Measurements from ENCODE around the gene AMN.

Gene AMN

DNA sequence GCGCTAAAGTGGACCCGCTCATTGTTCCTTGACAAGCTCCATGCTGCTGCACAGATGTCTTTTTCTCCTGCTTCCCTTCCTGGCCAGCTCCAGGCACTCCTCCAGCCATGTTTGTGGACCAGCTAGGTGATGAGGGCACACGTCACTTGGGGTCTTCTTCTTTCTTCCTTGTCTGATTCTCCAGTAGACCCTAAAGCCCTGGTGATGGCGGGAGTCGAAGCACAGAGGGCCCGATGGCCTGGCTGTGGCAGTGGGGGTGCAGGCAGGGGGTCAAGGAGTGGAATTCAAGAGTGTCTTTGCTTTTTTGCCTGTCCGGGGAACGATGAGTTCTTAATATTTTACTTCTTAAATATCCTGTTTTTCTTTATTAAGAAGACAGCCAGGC is 23.0 kb upstream of the AMN start:
- no peak for DNase-seq

DNA sequence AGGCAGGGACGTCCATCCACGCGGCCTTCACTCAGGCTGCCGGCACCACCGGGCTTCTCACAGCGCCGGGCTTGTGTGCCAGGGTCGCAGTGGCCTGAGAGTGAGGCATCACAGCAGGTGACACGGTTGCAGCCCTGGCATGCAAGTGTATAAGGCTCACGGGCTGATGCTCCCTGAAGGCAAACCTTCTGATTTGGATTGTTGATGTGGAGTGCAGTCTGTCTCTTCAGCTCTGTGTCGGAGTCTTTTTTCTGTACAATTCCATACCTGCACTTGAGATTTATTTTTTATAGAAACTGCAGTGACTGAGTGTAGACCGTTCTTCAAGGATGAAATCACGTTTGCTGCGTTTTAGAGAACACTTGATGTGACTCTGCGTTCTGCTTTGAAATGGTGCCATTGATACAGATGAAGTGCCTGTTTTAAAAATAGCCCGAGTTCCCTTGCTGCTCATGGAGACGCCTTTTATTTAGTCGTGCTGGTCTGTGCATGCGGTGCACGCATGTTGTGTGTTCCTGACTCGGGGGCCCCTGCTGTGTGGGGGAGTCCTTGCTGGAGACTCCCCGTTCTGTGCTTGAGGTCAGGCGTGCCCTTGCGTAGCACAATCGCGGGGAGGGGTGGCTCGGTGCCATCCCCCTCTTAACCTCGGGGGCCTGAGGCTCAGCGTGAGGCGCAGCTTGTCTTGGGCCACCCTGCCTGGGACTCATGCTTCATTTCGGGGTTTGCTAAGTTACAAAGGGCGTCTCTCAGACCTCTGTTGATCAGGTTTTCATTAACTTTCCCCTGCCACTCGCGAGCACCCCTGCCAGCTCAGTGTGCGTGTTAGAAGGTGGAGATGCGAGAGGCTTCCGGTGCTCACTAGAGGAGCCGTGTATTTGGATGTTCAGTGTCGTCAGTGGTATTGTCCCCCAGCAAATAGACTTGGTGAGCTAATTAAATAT is 21.6 kb upstream of the AMN start:
- no peak for DNase-seq

DNA sequence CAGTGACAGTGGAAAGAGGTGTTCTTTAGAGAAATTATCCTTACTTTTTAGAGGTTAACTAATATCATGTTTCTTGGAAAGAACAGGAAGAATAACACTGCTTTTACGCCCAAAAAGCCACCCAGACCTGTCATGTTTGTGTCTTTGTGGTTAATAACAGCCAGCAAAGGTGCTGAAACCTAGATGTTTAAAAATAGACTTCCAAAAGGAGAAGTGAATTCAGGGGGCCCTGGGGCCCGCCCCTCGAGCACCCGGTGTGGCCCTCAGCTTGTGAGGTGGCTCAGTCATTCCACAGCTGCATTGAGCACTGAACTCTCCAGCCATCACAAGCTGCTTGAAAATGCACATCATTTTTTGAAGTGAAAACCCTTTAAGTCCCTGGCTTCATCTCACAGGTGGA is 20.8 kb upstream of the AMN start:
- no peak for DNase-seq

DNA sequence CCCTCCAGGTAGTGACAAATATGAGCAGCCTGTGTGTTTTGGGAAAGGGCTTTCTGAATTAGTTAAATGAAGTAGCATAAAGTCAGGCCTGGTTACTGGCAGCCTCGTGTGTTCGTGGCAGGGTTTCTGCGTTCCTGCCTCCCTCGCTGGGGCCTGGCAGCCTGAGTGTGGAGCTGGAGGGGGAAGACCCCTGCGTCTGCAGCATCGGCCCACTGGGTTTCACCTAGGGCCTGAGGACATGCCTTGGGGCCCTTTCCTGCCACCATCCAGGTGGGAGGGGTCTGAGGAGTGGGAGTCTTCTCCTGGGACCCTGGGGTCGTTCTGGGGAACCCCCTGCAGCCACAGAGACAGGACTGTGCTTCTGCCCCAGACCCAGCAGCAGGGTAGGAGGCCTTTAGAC is 20.4 kb upstream of the AMN start:
- DNase-seq, result no peak

DNA sequence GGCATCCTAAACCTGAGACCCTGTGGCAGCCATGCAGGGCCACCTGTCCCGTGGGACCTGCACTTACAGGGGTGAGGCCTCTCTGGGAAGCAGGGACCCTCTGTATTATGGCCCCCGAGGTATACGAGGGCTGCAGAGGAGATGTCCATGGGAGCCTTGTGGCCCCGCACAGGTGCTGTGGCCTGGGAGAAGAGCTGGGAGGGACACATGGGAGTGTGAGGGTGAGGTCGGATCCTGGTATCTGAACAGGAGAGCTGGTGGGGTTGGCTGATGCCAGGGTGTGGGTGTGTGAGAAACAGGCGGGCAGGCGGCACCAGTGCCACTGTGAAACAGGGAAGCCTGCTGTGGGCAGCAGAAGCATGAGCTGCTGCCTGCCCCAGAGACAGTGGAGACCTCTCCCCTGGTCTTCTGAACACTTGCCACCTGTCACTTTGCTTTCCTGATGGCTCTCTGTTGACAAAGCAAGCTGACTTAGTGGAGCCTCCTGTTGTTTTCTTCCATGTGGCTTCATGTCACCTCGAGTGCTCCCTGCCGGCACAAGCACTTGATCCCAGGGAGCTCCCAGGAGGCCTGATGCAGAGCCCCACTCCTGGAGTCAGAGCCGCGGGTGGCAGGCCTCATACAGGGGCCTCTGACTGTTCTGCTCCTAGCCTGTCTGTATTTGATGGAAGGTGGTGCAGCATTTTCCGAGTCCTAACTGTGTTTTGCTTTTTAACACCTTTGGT is 19.8 kb upstream of the AMN start:
- DNase-seq, result no peak

DNA sequence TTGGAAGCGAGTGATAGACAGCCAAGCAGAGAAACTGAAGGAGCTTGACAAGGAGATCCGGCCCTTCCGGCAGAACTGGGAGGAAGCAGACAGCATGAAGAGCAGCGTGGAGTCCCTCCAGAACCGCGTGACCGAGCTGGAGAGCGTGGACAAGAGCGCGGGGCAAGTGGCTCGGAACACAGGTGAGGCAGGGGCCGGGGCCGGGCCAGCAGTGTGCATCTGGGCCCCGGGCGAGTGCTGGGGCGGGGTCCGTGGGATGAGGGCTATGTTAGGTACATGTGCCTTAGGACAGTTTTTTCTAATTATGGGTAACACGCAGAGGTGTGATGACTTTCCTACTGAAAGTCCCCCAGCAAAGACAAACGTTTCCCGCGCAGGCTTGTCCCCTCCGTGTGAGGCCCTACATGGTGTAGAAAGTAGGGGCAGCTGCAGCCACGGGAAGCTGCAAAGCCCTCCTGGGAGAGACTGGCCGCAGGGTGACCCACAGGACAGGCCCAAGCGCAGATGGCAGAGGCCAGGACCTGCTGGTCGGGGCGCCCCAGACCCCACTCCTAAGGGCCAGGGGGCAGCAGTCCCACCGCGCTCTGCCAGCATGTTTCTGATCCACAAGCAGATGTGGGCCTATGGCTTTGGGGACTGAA is 19.1 kb upstream of the AMN start:
- no peak for DNase-seq

DNA sequence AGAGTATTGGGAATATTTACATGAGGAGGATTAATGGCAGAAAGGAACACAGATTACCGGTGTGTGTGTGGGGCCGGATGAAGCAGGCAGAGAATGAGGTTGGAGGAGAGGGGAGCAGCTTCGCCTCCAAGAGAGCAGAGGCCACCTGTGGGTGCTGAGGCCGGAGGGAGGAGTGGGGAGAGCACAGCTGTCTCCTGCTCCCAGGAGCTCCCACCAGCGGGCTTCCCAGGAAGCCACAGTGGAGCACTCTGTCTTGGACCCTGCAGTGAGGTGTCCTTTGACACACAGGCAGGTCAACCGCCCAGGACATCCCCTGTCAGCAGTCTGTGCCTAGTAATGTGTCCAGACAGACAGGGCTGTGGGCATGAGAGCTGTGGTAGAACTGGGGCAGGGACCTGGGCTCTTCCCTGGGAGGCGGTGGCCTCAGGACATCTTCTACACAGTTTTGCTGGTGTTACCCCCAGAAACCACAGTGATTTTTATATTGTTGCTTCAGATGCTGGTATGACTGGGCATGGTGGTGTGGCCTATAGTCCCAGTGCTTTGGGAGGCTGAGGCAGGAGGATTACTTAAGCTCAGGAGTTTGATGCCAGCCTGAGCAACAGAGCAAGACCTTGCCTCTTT is 18.5 kb upstream of the AMN start:
- DNase-seq, result no peak

DNA sequence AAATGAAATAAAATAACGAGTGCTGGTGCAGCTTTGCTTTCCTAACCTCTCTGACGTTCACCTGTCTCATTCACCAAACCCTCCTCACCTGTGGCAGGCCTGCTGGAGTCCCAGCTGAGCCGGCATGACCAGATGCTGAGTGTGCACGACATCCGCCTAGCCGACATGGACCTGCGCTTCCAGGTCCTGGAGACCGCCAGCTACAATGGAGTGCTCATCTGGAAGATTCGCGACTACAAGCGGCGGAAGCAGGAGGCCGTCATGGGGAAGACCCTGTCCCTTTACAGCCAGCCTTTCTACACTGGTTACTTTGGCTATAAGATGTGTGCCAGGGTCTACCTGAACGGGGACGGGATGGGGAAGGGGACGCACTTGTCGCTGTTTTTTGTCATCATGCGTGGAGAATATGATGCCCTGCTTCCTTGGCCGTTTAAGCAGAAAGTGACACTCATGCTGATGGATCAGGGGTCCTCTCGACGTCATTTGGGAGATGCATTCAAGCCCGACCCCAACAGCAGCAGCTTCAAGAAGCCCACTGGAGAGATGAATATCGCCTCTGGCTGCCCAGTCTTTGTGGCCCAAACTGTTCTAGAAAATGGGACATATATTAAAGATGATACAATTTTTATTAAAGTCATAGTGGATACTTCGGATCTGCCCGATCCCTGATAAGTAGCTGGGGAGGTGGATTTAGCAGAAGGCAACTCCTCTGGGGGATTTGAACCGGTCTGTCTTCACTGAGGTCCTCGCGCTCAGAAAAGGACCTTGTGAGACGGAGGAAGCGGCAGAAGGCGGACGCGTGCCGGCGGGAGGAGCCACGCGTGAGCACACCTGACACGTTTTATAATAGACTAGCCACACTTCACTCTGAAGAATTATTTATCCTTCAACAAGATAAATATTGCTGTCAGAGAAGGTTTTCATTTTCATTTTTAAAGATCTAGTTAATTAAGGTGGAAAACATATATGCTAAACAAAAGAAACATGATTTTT is 17.1 kb upstream of the AMN start:
- DNase-seq, result no peak

DNA sequence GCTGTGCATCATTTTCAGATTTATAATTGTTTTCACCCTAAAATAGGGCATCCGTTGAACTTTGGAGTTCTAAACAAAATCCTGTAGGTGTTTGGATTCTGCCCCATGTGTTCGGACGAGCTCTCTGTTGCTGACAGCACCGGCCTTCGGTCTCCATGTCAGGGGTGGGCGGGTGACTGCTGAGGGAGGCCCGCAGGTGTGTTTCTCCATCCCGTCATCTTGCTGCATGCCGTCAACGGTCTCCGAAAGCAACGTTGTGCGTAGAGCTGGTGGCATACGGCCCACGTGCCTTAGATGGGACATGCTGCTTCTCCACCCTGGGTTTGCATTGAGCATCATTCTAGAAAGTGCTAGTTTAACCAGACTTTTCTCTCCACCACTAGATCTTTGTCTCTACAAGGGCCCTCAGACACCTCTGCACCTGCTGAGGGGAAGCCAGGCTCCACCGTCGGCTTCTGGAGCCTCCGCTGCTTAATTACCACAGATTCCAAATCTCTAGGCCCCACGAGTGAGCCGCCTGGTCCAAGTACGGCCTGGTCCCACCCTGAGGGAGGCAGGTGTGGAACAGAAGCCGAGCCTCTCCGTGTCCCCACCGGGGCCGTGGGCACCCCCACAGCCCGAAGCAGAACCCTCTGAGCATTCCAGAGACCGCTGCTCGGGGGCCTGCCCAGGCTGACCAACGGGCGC is 15.7 kb upstream of the AMN start:
- DNase-seq, result no peak

DNA sequence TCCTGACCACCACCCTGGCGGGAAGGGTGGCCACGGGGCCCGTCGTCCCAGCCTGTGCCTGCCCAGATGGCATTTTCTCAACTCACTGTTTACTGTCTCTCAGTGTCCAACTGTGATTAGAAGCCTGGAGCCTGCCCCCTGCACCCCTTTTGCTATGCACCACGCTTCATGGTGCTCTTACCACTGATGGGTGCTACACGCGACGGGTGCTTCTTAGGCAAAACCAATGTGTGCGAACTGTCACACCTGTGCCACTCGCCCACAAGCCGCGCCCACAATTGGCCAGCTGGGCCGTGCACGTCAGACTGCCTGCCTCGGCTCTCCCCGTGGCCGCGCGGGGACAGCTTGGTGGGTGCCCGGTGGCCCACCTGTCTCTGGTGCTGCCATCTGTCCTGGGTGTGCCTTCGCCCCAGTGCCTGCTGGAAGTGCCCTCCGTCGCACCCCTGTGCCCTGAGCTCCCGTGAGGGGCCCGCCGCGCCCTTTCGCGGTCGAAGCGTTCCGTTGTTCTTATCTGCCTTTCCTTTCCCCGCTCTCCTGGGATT is 15.1 kb upstream of the AMN start:
- DNase-seq, result no peak

DNA sequence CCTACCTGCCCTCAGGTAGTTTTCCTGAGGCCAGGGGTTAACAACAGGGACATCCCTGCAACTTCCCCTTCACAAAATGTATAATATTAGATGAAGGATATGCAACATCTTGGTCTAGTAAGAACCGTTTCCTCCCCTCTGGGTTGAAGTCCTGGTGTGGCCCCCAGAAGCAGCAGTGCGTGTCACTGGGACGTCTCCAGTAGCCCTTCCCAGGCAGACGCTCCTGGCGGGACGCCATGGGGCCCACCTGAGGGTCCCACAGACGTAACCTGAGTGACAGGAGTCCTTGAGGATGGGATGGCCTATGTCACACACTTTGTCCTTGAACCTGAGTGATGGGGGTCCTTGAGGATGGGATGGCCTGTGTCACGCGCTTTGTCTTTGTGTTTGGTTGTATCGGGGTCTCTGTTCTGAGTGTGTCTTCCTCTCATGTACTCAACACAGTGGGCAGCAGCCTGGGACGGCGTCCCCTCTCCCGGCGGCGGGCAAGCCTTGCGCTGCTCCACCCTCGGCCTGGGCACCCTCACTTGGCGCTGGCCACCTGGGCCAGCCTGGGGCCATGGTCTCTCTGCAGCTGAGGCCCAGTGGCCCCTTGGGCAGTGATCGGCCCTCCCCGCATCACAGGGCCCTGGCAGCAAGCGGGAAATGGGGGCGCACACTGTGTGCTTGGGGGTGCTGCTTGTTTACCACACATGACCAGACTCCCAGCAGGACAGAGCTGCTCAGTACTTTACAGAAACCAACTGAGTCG is 14.3 kb upstream of the AMN start:
- DNase-seq, result no peak

DNA sequence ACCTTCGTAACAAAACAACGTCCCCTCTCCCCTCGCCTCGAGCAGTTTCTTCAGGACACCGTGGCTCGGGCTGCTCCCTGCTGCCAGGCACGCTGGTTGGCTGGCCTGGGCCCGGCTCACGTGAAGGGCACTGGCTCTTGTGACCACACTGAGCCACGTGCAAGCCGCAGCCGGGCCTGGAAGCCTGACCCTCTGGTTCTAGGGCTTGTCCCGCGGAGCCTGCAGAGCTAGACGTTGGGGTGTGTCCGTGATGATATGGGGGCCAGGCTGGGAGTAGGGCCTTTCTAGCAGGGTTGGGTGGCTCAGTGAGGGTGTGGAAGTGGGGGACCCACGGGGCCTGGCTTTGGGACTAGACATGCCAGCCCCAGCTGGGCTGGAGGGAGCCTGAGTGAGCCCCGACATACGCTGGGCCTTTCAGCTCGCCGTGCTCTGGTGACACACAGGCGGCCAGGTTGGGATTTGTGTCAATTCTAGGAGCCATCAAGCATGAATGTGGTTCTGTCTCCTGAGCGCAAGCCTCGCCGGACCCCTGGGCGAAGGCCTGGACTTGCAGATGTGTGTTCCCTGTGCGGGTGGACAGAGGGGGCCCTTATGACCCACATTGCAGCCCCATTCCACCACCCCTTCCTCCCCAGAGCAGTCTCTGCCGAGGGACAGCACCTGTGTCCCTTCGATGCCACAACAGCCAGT is 13.6 kb upstream of the AMN start:
- no peak for DNase-seq

DNA sequence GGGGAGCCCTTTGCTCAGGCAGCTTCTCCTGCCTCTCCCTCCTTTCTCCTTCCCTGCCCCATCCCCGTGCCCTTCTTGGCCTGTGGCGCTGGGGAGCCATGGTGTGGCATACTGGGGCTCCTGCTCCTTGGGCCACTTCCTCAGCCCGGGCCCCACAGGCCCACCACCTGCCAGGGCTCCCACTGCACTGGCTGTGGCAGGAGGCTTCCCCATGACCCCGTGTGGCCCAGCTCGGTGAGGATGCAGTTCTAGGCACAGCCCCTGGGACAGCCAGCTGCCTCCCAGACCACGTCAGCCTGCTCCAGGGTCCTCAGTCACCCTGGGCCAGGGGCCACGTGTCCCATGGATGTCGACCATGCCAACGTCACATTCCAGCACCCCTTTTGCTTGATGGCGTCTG is 13.0 kb upstream of the AMN start:
- no peak for DNase-seq

DNA sequence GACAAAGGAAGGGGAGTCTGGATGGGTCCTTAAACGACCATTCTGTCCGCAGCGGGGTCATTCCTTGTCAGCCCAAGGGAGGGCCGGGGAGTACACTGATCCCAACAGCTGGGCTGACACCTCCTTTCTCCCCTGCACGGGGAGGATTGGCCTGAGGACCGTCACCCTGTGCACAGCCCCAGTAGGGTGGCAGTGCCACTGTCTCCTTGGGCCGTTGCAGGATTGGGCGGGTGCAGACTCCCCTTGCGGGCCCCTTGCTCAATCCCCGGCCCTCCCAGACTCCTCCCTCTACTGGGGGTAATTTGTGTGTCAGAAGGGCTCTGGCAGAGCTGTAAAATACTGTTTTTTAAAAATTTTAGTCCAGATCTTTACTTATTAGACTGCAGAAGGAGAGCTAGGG is 12.6 kb upstream of the AMN start:
- DNase-seq, result no peak

DNA sequence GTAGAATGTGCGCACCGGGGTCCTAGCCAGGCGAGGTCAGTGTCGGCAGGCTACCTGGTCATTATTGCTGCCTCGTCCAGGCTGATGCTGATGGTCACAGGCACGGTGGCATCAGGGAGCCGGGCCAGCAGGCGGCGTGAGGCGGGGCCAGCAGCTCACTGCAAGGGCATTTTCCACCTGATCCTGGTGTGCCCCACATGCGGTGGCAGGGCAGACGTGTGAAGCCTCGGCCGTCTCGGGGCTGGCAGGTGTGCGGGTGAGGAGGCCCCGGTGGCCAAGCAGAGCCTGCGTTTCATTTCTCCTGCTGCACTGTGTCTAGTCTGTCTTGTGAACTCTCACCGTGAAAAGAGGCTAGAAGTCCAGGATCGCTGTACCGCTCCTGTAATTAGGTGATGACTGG is 12.0 kb upstream of the AMN start:
- DNase-seq, result no peak

DNA sequence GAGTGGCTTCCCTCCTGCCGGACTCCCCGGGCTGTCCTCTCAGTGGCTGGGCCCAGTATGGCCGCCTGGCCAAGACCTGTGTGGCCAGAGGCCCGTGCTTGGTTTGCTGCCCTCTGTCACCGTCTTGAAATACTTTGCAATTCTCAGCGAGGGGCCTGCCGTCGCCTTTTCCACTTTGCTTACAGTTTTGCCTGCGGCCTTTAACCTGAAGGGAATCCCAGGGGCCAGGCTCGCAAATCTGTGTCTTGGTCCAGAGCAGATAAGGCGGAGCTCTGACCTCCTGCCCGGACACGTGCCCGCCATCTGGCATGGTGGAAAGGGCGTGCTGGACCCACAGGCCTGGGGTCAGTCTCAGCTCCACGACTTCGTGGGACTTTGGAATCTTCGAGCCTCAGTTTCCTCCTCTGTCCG is 10.9 kb upstream of the AMN start:
- DNase-seq, result no peak

DNA sequence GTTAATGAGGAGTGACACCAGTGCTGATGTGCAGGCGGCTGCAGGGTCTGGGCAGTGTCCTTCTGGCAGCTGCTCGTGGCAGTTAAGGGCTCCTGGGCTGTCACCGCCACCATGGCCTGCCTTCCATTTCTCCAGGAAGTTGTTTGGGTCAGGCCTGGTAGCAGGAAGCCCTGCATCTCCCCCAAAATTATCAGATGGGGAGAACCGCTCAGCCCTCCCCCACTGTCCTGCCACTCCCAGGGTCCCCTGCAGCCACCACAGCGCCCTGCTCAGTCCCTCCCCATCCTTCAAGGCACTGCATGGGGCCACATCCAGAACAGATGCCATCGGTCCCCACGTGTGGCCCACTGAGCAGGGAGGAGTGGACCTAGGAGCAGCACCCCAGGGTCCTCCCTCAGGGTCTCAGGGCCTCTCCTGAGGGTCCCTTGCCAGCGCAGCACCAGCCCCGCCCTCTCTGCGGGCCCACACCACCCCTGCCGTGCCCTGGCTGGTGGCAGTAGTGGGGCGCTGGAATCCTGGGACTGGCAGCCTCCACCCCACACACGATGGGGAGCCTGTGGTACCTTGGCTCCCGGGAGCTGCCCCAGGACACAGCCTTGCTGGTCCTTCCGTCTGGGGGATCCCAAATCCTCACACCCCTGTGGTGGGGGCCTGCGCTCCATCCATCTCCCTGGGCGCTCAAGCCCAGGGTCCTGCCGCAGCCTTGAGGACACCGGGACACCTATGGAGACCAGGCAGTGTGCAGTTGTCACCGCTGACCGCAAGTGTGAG is 10.3 kb upstream of the AMN start:
- no peak for DNase-seq

DNA sequence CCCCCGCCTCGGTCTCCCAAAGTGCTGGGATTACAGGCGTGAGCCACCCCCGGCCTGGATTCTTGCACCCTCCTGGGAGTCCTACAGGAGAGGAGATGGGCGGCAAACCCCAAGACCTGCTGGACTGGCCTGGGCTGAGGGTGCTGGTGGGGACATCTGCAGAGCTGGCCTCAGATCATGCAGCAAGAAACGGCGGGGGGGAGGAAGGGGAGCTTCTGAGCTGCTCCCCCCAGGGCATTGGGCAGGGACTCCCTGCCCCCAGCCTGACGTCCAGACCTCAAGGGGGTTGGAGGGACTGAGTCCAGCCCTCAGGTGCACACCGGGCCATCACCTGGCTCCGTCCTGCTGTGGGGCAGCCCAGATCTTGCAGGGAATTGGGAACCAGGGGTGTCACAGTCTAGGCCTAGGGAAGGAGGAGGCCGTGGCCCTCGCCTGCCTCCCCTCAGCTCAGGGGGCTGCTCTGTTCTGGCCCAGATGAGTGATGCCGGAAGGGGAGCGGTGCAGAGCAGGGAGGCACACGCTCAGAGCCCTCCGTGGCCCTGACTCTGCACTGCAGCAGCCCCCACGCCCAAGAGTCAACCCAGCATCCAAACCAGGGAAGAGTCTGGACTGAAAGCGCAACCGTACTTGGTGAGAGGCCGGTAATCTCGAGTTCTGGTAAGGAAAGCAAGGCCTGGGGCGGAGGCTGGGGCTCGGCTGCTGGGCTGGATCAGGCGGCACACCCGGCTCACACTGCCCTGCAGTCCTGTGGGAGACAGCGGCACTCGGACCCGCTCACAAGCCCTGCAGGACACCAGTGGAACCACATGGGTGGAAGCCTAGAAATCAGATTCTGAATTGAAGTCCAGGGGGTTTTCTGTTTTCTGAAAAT is 8.9 kb upstream of the AMN start:
- DNase-seq, result no peak

All from fibroblast of skin of right biceps (primary cell).